H1 (cell line): ENCODE data around the gene PDPK1. TPM values are rescaled to one million over a fixed set of nuclear protein-coding genes. Genes with fewer than 3 reads are reported as not detected.
A peak's percentile ranks its signal among the peaks of the same experiment; 100 is the strongest.

ENCODE experiments used
- CTCF ChIA-PET: fragments of 300-600 bp; sonication (Branson Sonifier 250); formaldehyde crosslinking; loops from one replicate; lab custom pipeline; 2021; ENCODE audit not compliant: partially characterized antibody; lab: Charles Lee
- POLR2A ChIA-PET: fragments of 300-600 bp; sonication (Branson Sonifier 250); formaldehyde crosslinking; loops from one replicate; lab custom pipeline; 2021; ENCODE audit warnings: inconsistent platforms; ENCODE audit not compliant: partially characterized antibody; lab: Charles Lee
- DNase-seq, 2 experiments: peaks; one replicate each; pipeline versions ENCODE4 v3.0.0 to v3.0.0-alpha.2; 2010 to 2022; ENCODE audit warnings: low spot score in 2 of 2, low read depth in 1 of 2, mixed read lengths in 1 of 2
- FAIRE-seq: peaks from 2 replicates; lab custom pipeline; 2011; peaks lifted over from hg19 to GRCh38; lab: Jason Lieb, UNC
- H2AFZ ChIP-seq: 2 replicates; pipeline ENCODE4 v1.8.1; 2012; ENCODE audit warnings: low read length, inconsistent platforms
- H2AK5ac ChIP-seq: 2 replicates; pipeline ENCODE4 v1.6.1; 2013; ENCODE audit warnings: low read depth, low read length
- H2BK120ac ChIP-seq: replicated peaks from 2 replicates; pipeline ENCODE3; 2013; ENCODE audit warnings: low read depth, low read length, inconsistent platforms
- H2BK12ac ChIP-seq: 2 replicates; pipeline ENCODE4 v1.6.1; 2013; ENCODE audit warnings: low read depth, low read length
- H2BK15ac ChIP-seq: 2 replicates; pipeline ENCODE4 v1.6.1; 2013; ENCODE audit warnings: low read length
- H2BK20ac ChIP-seq: 2 replicates; pipeline ENCODE4 v1.6.1; 2013; ENCODE audit warnings: low read length
- H2BK5ac ChIP-seq: 2 replicates; pipeline ENCODE4 v1.6.1; 2013; ENCODE audit warnings: low read depth, low read length
- H3K14ac ChIP-seq: 2 replicates; pipeline ENCODE4 v1.6.1; 2013; ENCODE audit warnings: inconsistent platforms; ENCODE audit not compliant: insufficient read length
- H3K18ac ChIP-seq: 2 replicates; pipeline ENCODE4 v1.6.1; 2013; ENCODE audit warnings: low read length; ENCODE audit errors: extremely low read depth
- H3K23ac ChIP-seq: 2 replicates; pipeline ENCODE4 v1.6.1; 2013; ENCODE audit warnings: inconsistent platforms; ENCODE audit not compliant: insufficient read length
- H3K23me2 ChIP-seq: 2 replicates; pipeline ENCODE4 v1.6.1; 2013; ENCODE audit warnings: low read depth, low read length
- H3K27ac ChIP-seq: 2 replicates; pipeline ENCODE4 v1.6.1; 2011; ENCODE audit warnings: low read depth, low read length, inconsistent platforms
- H3K27me3 ChIP-seq, 4 experiments: replicated peaks in 1 of 4; 1 replicate in 1 of 4; 2 replicates in 3 of 4; pipeline versions ENCODE4 v1.6.1 to v1.8.1; 2011 to 2013; ENCODE audit warnings: low read length in 3 of 4, mild to moderate bottlenecking in 3 of 4, inconsistent platforms in 2 of 4, mixed read lengths in 2 of 4, moderate library complexity in 1 of 4; ENCODE audit not compliant: control insufficient read depth in 3 of 4, insufficient read depth in 3 of 4; ENCODE audit errors: extremely low read depth in 1 of 4
- H3K36me3 ChIP-seq, 4 experiments: 2 replicates each; pipeline versions ENCODE4 v1.6.1 to v1.8.1; 2011 to 2013; ENCODE audit warnings: mild to moderate bottlenecking in 4 of 4, low read length in 3 of 4, moderate library complexity in 2 of 4, control low read depth in 1 of 4, inconsistent platforms in 1 of 4; ENCODE audit not compliant: insufficient read depth in 4 of 4, control insufficient read depth in 2 of 4
- H3K4ac ChIP-seq: replicated peaks from 2 replicates; pipeline ENCODE3; 2013; ENCODE audit warnings: low read length, low read depth, mixed read lengths, inconsistent platforms; ENCODE audit not compliant: insufficient read length
- H3K4me1 ChIP-seq, 4 experiments: replicated peaks in 1 of 4; 1 replicate in 1 of 4; 2 replicates in 3 of 4; pipeline versions ENCODE4 v1.6.1 to v1.8.1; 2011 to 2013; ENCODE audit warnings: low read length in 3 of 4, inconsistent platforms in 2 of 4, mixed read lengths in 1 of 4; ENCODE audit not compliant: insufficient read depth in 4 of 4, control insufficient read depth in 3 of 4
- H3K4me2 ChIP-seq, 2 experiments: 2 replicates each; pipeline versions ENCODE4 v1.6.1 to v1.8.1; 2011 to 2013; ENCODE audit warnings: low read depth in 2 of 2, low read length in 2 of 2, control low read depth in 1 of 2, inconsistent platforms in 1 of 2, mild to moderate bottlenecking in 1 of 2; ENCODE audit not compliant: insufficient read depth in 1 of 2
- H3K4me3 ChIP-seq, 4 experiments: fragments of 200-600, 300-600 bp in 1 of 4; sonication (generic), shearing (Covaris generic), sonication (Bioruptor Twin) in 1 of 4; 2 replicates each; pipeline versions ENCODE4 v1.5.1 to v1.8.1; 2011 to 2016; ENCODE audit warnings: low read length in 4 of 4, low read depth in 3 of 4, control low read depth in 2 of 4, inconsistent platforms in 2 of 4, mild to moderate bottlenecking in 2 of 4, mixed read lengths in 1 of 4, moderate library complexity in 1 of 4; ENCODE audit not compliant: insufficient read depth in 2 of 4; ENCODE audit errors: extremely low read depth in 1 of 4
- H3K56ac ChIP-seq: replicated peaks from 2 replicates; pipeline ENCODE3; 2013; ENCODE audit warnings: low read depth, mild to moderate bottlenecking, mixed read lengths, low read length, inconsistent platforms; ENCODE audit not compliant: insufficient read length
- H3K79me1 ChIP-seq: 2 replicates; pipeline ENCODE4 v1.6.1; 2013; ENCODE audit warnings: low read depth, low read length, control low read depth
- H3K79me2 ChIP-seq, 2 experiments: 2 replicates each; pipeline versions ENCODE4 v1.6.1 to v1.8.1; 2012 to 2013; ENCODE audit warnings: low read length in 2 of 2, mild to moderate bottlenecking in 2 of 2, inconsistent platforms in 1 of 2; ENCODE audit not compliant: insufficient read depth in 2 of 2, control insufficient read depth in 1 of 2
- H3K9ac ChIP-seq, 4 experiments: replicated peaks in 1 of 4; 1 replicate in 1 of 4; 2 replicates in 3 of 4; pipeline versions ENCODE4 v1.6.1 to v1.8.1; 2011 to 2013; ENCODE audit warnings: low read depth in 3 of 4, low read length in 3 of 4, control low read depth in 2 of 4, mild to moderate bottlenecking in 2 of 4, moderate library complexity in 2 of 4, inconsistent platforms in 1 of 4; ENCODE audit errors: extremely low read depth in 1 of 4
- H3K9me3 ChIP-seq, 2 experiments: 2 replicates each; pipeline versions ENCODE4 v1.6.1 to v1.8.1; 2012 to 2013; ENCODE audit warnings: mild to moderate bottlenecking in 2 of 2, moderate library complexity in 2 of 2, control low read depth in 1 of 2, inconsistent platforms in 1 of 2, low read depth in 1 of 2, low read length in 1 of 2, mixed read lengths in 1 of 2; ENCODE audit not compliant: insufficient read depth in 2 of 2
- H4K20me1 ChIP-seq, 2 experiments: replicated peaks in 1 of 2; 2 replicates each; pipeline versions ENCODE3 to v1.8.1; 2011 to 2013; ENCODE audit warnings: inconsistent platforms in 2 of 2, low read length in 2 of 2, mild to moderate bottlenecking in 1 of 2; ENCODE audit not compliant: insufficient read depth in 2 of 2, control insufficient read depth in 1 of 2
- H4K5ac ChIP-seq: 2 replicates; pipeline ENCODE4 v1.6.1; 2013; ENCODE audit warnings: low read length, low read depth, mixed read lengths, inconsistent platforms; ENCODE audit not compliant: insufficient read length
- H4K8ac ChIP-seq: 2 replicates; pipeline ENCODE4 v1.8.0; 2013; ENCODE audit warnings: mild to moderate bottlenecking, moderate library complexity, low read length, inconsistent platforms; ENCODE audit not compliant: insufficient read depth; ENCODE audit errors: extremely low read depth
- H4K91ac ChIP-seq: replicated peaks from 2 replicates; pipeline ENCODE3; 2013; ENCODE audit warnings: low read length, mixed read lengths, inconsistent platforms; ENCODE audit not compliant: insufficient read length
- ASH2L ChIP-seq: fragments of 200-600, 300-600 bp; sonication (generic); IDR thresholded peaks from one replicate; pipeline ENCODE4 v1.7.1; 2017; ENCODE audit warnings: low read length
- BCL11A ChIP-seq, 2 experiments: IDR thresholded peaks; one replicate each; pipeline ENCODE4 v1.6.1; 2011; ENCODE audit warnings: low read depth in 2 of 2, low read length in 2 of 2, mild to moderate bottlenecking in 2 of 2
- CEBPB ChIP-seq: IDR thresholded peaks from 2 replicates; pipeline ENCODE4 v1.6.1; 2012; ENCODE audit warnings: low read depth, low read length
- CREB1 ChIP-seq: IDR thresholded peaks from 2 replicates; pipeline ENCODE4 v1.6.1; 2012; ENCODE audit warnings: inconsistent platforms
- GTF2F1 ChIP-seq: IDR thresholded peaks from 2 replicates; pipeline ENCODE4 v1.6.1; 2012; ENCODE audit warnings: low read depth, low read length, improper control_type of control experiment, borderline replicate concordance
- NANOG ChIP-seq: IDR thresholded peaks from 2 replicates; pipeline ENCODE4 v1.6.1; 2011; ENCODE audit warnings: low read length, low read depth, mild to moderate bottlenecking, inconsistent platforms; ENCODE audit not compliant: insufficient read depth, poor library complexity, severe bottlenecking
- NRF1 ChIP-seq: IDR thresholded peaks from 2 replicates; pipeline ENCODE4 v1.6.1; 2011; ENCODE audit warnings: mild to moderate bottlenecking, low read depth, low read length, improper control_type of control experiment
- SP4 ChIP-seq: IDR thresholded peaks from 2 replicates; pipeline ENCODE4 v1.6.1; 2012; ENCODE audit warnings: low read length, inconsistent platforms
- SUZ12 ChIP-seq: fragments of 200-600 bp; sonication (generic); IDR thresholded peaks from 2 replicates; pipeline ENCODE4 v1.6.1; 2012; ENCODE audit warnings: mild to moderate bottlenecking, inconsistent platforms, low read length, moderate library complexity, mixed read lengths
- ZNF274 ChIP-seq: IDR thresholded peaks from 2 replicates; pipeline ENCODE4 v1.7.0; 2012; ENCODE audit warnings: low read length, borderline replicate concordance; ENCODE audit errors: extremely low read depth
- WGBS, 2 experiments: shearing (Covaris generic) in 1 of 2; methylation state at CpG; one replicate each; pipeline versions ENCODE4 v1.1.6 to v1.1.7; 2013 to 2015; ENCODE audit warnings: low lambda C conversion rate in 2 of 2, mixed read lengths in 2 of 2, inconsistent platforms in 1 of 2, low coverage in 1 of 2, missing lambda C conversion rate in 1 of 2; ENCODE audit not compliant: insufficient replicate concordance in 2 of 2, insufficient coverage in 1 of 2, insufficient read length in 1 of 2; ENCODE audit errors: extremely low coverage in 1 of 2, missing lambda C conversion rate in 1 of 2; 5-methylcytosine and 5-hydroxymethylcytosine counted together
- polyA plus RNA-seq, 7 experiments: library from polyadenylated mRNA; depleted of rRNA in 3 of 7; stranded (reverse) in 5 of 7; unstranded in 2 of 7; fragments of >200 nt in 5 of 7; fragments of 200-250 nt in 2 of 7; gene quantifications; 1 replicate in 5 of 7; 2 replicates in 1 of 7; 4 replicates in 1 of 7; pipeline versions ENCODE4 v1.2.1 to v1.2.3, GENCODE V29; 2011 to 2013; ENCODE audit warnings: missing spikeins in 2 of 7, mixed read lengths in 2 of 7
- total RNA-seq: library from RNA; stranded (reverse); fragmentation: NEBNext Ultra II Directional; extraction: Animal tissue kit (Norgen Biotek cat#: 25700); gene quantifications from 2 replicates; pipeline ENCODE4 v1.2.1, GENCODE V29; 2021
- TF ChIP-seq, protein P1 (sequence below): IDR thresholded peaks from 2 replicates; pipeline ENCODE4 v1.6.1; 2012; ENCODE audit warnings: low read length, inconsistent platforms
- TF ChIP-seq, protein P2 (sequence below): IDR thresholded peaks from 2 replicates; pipeline ENCODE4 v1.6.1; 2012; ENCODE audit warnings: inconsistent platforms

The PDPK1 gene
- total and polyA plus RNA-seq, 2 of the 8 experiments (the other 6 are each of a cell fraction or from before 2014, with no cell fraction given), result 17.1 to 27.8 TPM

DNA sequence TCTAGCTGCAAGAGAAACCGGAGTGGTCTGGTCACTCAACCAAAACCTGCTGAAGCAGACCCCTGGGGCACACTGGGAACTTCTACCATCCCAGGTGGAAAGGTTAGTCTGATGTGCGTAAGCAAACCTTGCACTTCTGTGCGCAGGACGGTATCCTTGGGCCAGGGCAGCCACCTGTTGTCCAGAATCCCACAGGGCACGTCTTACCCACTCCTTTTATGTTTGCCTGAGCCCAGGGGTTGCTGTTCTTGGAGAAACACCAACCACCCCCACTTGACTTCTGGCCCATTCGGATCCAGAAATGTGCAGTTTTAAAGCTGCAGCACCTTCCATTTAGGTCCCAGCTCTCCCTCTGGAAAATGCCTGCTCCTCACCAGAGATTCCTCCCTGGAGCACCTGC is 44.2 kb upstream of the PDPK1 start:
- Histone ChIP-seq H3K79me1 (peaks cover 2% of the 10 kb centered on the region; the same call in 1 of the 2 replicates), H2AFZ (no peak overlapping the region), H4K5ac (no peak overlapping the region), H2BK5ac (no peak overlapping the region), H3K4me1 (no peaks in the 10 kb centered on the region), H3K27ac (no peak overlapping the region), H3K9ac (no peak overlapping the region), H3K23ac (no peak overlapping the region), H4K20me1 (peaks cover 0 to 11% of the 10 kb centered on the region in 2 experiments), H3K79me2 (0 out of 4 replicates have a peak, but pooled peaks cover 0 to 2% of the 10 kb centered on the region in 2 experiments), H3K23me2 (no peaks in the 10 kb centered on the region), H4K91ac (no peak overlapping the region), H3K56ac (no peak overlapping the region), H3K27me3 (no peaks in the 10 kb centered on the region), H3K4me2 (no peak overlapping the region), H3K4me3 (no peak overlapping the region), H4K8ac (no peak overlapping the region; the same call in 1 of the 2 replicates), H3K18ac (no peak overlapping the region), H3K14ac (no peak overlapping the region), H2BK15ac (no peak overlapping the region), H2AK5ac (no peak overlapping the region), H3K36me3 (peaks cover 0 to 15% (median 4%) of the 10 kb centered on the region in 4 experiments; a peak in 4 of 8 replicates), H2BK120ac (no peak overlapping the region), H2BK12ac (0 out of 2 replicates have a peak overlapping the region, but pooled peaks have one; percentile 60), H3K4ac (no peak overlapping the region), H2BK20ac (no peak overlapping the region), H3K9me3 (no peaks in the 10 kb centered on the region)
- ChIA-PET CTCF (interaction anchor here (0.8 to 1.6 kb wide), 2 partner anchors 10 to 214 kb away, joined by 3 to 5 read pairs; no protein-coding TSS in a partner anchor), POLR2A (interaction anchor here (0.7 to 1.3 kb wide), 3 partner anchors 9 to 46 kb away, joined by 3 to 4 read pairs (median 3); no protein-coding TSS in a partner anchor)
- DNase-seq (no peak), FAIRE-seq (no peak)
- WGBS, 2 experiments, result 94% methylated on average over 6 of the region's 6 CpGs; no CpG with 5 or more reads in 1 of the 2 experiments
- TF ChIP-seq NANOG (no peak), BCL11A (IDR thresholded peaks at IDR 0.05; ENCODE audit: low read depth in 2 of 2, low read length in 2 of 2) (no peak), SP4 (no peak), SUZ12 (no peak), GTF2F1 (no peak), CREB1 (no peak), NRF1 (no peak), CEBPB (no peak), ASH2L (no peak), ZNF274 (no peak)
- TF ChIP-seq, protein P1, sequence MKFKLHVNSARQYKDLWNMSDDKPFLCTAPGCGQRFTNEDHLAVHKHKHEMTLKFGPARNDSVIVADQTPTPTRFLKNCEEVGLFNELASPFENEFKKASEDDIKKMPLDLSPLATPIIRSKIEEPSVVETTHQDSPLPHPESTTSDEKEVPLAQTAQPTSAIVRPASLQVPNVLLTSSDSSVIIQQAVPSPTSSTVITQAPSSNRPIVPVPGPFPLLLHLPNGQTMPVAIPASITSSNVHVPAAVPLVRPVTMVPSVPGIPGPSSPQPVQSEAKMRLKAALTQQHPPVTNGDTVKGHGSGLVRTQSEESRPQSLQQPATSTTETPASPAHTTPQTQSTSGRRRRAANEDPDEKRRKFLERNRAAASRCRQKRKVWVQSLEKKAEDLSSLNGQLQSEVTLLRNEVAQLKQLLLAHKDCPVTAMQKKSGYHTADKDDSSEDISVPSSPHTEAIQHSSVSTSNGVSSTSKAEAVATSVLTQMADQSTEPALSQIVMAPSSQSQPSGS, result no peak
- TF ChIP-seq, protein P2, sequence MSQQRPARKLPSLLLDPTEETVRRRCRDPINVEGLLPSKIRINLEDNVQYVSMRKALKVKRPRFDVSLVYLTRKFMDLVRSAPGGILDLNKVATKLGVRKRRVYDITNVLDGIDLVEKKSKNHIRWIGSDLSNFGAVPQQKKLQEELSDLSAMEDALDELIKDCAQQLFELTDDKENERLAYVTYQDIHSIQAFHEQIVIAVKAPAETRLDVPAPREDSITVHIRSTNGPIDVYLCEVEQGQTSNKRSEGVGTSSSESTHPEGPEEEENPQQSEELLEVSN, result no peak
